HepG2 (cell line): ENCODE measurements around the gene NEDD4L. TPM values are rescaled to one million over a fixed set of nuclear protein-coding genes. Genes with fewer than 3 reads are reported as not detected.

ENCODE experiments used
- ARID3A ChIP-seq: IDR thresholded peaks from 2 replicates; pipeline ENCODE4 v1.6.1; 2012; ENCODE audit warnings: low read depth, low read length, improper control_type of control experiment
- CEBPZ ChIP-seq: IDR thresholded peaks from 2 replicates; pipeline ENCODE4 v1.6.1; 2012; ENCODE audit warnings: low read length, improper control_type of control experiment
- TCF7L2 ChIP-seq: IDR thresholded peaks from 2 replicates; pipeline ENCODE4 v1.6.1; 2011; ENCODE audit warnings: mild to moderate bottlenecking, low read depth, low read length, moderate library complexity
- ZBTB26 ChIP-seq: IDR thresholded peaks from 2 replicates; pipeline ENCODE4 v1.6.1; 2016; ENCODE audit warnings: missing compliant biosample characterization, missing genetic modification reagents, borderline replicate concordance
- ZNF431 ChIP-seq: sonication (generic); formaldehyde crosslinking; IDR thresholded peaks from 2 replicates; pipeline ENCODE4 v1.9.0; 2022; ENCODE audit warnings: missing genetic modification reagents, low read depth, mild to moderate bottlenecking, borderline replicate concordance
- ZNF704 ChIP-seq: sonication (generic); formaldehyde crosslinking; IDR thresholded peaks from 2 replicates; pipeline ENCODE4 v1.8.1; 2023; ENCODE audit warnings: mild to moderate bottlenecking, inconsistent platforms, moderate library complexity, missing genetic modification reagents, borderline replicate concordance
- polyA plus RNA-seq, 8 experiments: library from polyadenylated mRNA; depleted of rRNA in 3 of 8; stranded (reverse) in 7 of 8; unstranded in 1 of 8; fragments of >200 nt; fragmentation: Illumina TruSeq in 4 of 8; extraction: Trizol in 4 of 8; gene quantifications; 2 replicates each; pipeline versions ENCODE4 v1.2.1 to v1.2.3, GENCODE V29; 2011 to 2016; ENCODE audit warnings: low read depth in 4 of 8, missing spikeins in 1 of 8, mixed read lengths in 1 of 8; ENCODE audit not compliant: insufficient read depth in 1 of 8
- total RNA-seq, 5 experiments: library from RNA; depleted of rRNA; stranded (reverse); fragments of >200 nt; fragmentation: Illumina TruSeq; extraction: Trizol; gene quantifications; 2 replicates each; pipeline ENCODE4 v1.2.3, GENCODE V29; 2016; ENCODE audit warnings: low read depth in 1 of 5

NEDD4L gene
- total and polyA plus RNA-seq, 2 of the 13 experiments (the other 11 are each of a cell fraction or from before 2014, with no cell fraction given), result 168 to 390 TPM

DNA sequence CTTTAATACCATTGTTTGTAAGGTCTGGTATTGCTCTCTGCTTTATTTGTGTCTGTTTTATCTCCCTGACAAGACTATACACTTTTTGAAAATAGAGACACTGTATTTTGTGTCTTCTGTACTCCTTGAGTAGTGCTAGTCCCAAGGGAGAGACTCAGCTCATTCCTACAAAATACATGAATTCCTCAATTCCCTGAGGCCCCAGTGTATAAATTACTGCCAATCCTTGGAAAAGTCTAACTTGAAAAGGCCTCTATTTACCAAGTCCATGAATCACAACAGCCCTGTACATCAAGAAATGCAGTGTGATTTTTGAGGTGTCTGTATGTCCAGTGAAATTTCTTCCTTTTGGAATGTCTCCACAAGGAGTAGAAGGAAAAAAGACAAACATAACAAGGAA is 34.9 kb upstream of the NEDD4L start (continued):
- no peak for TF ChIP-seq ZNF704
- TF ChIP-seq ARID3A, result no peak
- TF ChIP-seq CEBPZ, result no peak
- TF ChIP-seq ZBTB26 (CRISPR knock-in tag), result no peak
- TF ChIP-seq ZNF431 (CRISPR knock-in tag), result no peak
- no peak for TF ChIP-seq TCF7L2
